Measurements from ENCODE around the gene HUS1B.

The HUS1B gene

DNA sequence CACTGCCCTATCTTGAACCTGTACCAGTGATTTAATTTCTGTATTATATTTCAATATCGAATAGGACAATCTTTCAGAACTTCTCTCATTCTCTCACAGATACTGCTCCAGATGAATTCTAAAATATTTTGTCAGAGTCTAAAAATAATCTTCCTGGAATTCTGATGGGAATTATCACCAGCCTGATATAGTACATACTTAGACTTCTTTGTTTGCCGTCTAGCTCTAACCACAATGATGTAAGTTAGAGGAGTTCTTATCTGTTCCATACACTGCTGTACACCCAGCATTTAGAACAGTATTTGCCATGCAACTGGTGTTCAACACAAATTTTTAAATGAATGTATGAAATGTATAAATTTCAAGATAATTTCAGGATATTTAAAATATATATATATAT, 1.3 kb upstream of the HUS1B start:
- H3K27ac ChIP-seq = no peak overlapping the region

DNA sequence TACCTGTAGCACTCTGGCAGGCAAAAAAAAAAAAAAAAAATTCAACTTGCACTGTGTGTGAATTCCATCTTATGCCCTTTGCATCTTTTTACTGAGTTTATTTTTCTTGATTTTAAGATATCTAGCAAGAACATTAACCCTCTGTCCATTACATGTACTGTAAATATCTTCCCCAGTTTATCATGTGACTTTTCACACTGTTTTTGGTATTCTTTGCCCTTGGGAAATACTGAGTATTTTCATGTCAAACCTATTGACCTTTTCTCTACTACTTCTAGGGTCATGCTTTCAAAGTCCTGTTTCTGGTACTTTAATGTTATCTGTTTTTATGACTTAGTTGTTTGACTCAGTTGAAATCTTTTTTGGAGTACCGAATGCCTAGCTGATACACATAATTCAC, 843 bp upstream of the HUS1B start:
- TF ChIP-seq ZFX (IDR thresholded peaks at IDR 0.05) = no peak
- TF ChIP-seq, protein P1, sequence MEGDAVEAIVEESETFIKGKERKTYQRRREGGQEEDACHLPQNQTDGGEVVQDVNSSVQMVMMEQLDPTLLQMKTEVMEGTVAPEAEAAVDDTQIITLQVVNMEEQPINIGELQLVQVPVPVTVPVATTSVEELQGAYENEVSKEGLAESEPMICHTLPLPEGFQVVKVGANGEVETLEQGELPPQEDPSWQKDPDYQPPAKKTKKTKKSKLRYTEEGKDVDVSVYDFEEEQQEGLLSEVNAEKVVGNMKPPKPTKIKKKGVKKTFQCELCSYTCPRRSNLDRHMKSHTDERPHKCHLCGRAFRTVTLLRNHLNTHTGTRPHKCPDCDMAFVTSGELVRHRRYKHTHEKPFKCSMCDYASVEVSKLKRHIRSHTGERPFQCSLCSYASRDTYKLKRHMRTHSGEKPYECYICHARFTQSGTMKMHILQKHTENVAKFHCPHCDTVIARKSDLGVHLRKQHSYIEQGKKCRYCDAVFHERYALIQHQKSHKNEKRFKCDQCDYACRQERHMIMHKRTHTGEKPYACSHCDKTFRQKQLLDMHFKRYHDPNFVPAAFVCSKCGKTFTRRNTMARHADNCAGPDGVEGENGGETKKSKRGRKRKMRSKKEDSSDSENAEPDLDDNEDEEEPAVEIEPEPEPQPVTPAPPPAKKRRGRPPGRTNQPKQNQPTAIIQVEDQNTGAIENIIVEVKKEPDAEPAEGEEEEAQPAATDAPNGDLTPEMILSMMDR (conservative IDR thresholded peaks at IDR 0.05) = no peak
- H3K27ac ChIP-seq = no peak overlapping the region

More for the DNA sequence above, 1.3 kb upstream of the HUS1B start:
- TF ChIP-seq, protein P1 (conservative IDR thresholded peaks at IDR 0.05) = no peak
- no peak for TF ChIP-seq ZFX (IDR thresholded peaks at IDR 0.05)

DNA sequence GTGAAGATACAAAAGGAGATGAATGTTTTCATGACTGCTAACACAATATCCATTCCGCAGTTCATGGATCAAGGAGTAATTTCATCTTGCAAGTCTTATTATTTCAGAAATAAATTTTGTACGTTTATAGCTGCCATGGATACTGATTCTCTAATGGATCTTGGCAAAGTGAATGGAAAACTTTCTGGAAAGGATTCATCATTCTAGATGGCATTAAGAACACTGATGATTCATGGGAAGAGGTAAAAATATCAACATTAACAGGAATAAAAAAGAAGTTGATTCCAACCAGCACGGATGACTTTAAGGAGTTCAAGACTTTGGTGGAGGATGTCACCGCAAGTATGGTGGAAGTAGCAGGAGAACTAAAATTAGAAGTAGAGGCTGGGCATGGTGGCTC, 2.8 kb downstream of the HUS1B start:
- TF ChIP-seq, protein P1 (conservative IDR thresholded peaks at IDR 0.05) = no peak
- TF ChIP-seq ZFX (IDR thresholded peaks at IDR 0.05) = no peak
- H3K27ac ChIP-seq = no peak overlapping the region

DNA sequence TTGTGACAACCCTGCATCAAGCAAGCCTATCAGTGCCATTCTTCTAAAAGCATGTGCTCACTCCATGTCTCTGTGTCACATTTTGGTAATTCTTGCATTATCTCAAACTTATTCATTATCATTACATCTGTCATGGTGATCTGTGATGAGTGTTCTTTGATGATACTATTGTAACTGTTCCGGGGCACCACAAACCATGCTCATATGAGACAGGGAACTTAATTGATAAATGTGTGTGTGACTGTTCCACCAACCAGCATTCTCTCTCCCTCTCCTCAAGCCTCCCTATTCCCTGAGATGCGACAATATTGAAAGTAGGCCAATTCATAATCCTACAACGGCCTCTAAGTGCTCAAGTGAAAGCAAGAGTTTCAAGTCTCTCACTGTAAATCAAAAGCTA, 4.0 kb downstream of the HUS1B start:
- TF ChIP-seq, protein P1 (conservative IDR thresholded peaks at IDR 0.05) = no peak
- no peak for TF ChIP-seq ZFX (IDR thresholded peaks at IDR 0.05)
- H3K27ac ChIP-seq = no peak overlapping the region

DNA sequence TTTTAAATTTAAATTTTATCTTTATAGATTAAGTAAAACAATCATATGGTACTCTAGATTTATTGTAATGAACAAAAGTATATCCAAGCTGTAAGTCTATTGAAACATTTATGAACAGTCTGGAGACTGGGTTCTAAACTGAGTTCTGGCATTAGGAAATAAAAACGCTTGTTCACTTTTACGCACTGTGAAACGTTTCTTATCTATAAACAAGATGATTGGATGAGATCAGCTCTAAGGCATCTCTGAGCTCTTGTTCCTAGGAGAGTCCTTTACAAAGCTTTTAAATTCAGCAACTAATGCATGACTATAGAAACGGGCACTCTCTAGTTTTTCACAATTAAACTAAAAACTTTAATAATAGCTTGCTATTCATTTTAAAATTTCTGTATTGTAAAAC, 6.8 kb downstream of the HUS1B start:
- no peak for TF ChIP-seq ZFX (IDR thresholded peaks at IDR 0.05)
- TF ChIP-seq, protein P1 (conservative IDR thresholded peaks at IDR 0.05) = no peak
- H3K27ac ChIP-seq = no peak overlapping the region

DNA sequence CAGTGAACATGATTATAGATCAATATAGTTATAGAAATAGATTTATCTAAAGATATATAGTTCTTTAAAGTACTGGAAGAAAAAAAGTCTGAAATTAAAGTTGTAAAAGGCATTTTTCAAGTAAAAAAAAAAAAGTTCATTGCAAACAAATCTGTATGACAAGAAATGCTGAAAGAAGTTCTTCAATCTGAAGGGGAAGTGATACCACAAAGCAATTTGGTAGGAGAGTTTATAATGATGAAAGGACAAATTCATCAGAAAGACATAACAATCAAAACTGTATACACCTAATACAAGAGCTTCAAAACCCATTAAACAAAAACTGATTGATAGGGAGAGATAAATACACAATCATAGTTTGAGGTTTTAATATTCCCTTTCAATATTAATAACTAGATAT, 14.1 kb downstream of the HUS1B start:
- no peak for TF ChIP-seq ZFX (IDR thresholded peaks at IDR 0.05)
- TF ChIP-seq, protein P1 (conservative IDR thresholded peaks at IDR 0.05) = no peak
- H3K27ac ChIP-seq = no peak overlapping the region

DNA sequence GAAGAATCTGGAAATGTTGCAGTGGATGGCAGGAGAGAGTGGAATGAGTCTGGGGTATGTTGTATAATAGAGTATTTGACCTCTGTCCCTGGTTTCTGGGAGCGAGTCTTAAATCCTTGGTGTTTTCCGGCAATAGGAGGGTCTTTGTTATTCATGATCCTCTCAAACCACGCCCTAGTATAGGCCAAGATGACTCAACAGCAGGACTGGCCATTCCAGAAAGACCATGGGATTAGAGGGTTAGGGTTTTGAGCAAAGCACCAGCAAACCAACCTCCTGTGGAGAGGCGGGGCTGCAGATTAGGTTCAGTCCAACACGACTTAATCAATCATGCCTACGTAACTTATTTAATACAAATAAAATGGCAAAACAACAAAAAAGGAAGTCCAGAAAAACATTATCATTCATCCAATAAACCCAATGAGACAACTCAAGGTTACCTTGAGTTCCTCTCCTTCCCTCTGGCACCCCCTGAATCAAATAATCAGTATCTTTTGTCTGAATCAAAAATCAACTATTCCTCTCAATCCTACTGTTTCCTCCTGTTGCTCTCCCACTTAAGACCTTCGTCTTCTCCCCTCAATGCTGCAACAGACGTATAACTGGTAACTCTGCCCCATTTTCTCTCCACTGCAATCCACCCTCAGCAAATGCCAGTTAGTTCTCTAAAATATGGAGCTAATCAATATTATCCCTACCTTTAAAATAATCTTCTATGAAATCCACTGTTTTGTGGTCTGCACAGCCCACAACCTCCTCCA, 15.5 kb downstream of the HUS1B start:
- no peak overlapping the region for H3K27ac ChIP-seq
- TF ChIP-seq, protein P1 (conservative IDR thresholded peaks at IDR 0.05) = no peak
- no peak for TF ChIP-seq ZFX (IDR thresholded peaks at IDR 0.05)
